Activated CD4-positive, alpha-beta T cell treated with anti-CD3 and anti-CD28 coated beads for 4 hours (primary cell): ENCODE results near the gene TFCP2L1.

Experiments
- DNase-seq, 2 donors: peaks; one replicate each; pipeline ENCODE4 v3.0.0-alpha.2; 2020

TFCP2L1 gene

DNA sequence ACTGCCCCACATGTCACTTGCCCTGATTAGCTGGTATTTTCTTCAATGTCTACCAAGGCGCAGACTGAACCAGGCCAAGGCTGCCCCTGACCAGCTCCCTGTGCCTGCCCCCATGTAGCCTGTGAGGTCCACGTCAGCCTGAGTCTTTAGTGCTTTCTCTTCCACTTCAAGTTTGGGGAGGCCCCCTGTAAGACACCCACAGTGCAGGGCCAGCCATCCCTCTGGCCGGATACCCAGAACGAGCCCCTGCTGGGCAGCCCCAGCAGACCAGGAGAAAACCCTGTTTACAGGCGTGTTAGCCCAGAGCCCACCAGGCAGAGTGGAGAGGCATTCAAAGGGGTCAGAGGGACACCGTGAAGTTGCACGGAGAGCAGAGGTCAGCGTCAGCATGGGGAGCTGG is 92.4 kb downstream of the TFCP2L1 start:
- no peak for DNase-seq

DNA sequence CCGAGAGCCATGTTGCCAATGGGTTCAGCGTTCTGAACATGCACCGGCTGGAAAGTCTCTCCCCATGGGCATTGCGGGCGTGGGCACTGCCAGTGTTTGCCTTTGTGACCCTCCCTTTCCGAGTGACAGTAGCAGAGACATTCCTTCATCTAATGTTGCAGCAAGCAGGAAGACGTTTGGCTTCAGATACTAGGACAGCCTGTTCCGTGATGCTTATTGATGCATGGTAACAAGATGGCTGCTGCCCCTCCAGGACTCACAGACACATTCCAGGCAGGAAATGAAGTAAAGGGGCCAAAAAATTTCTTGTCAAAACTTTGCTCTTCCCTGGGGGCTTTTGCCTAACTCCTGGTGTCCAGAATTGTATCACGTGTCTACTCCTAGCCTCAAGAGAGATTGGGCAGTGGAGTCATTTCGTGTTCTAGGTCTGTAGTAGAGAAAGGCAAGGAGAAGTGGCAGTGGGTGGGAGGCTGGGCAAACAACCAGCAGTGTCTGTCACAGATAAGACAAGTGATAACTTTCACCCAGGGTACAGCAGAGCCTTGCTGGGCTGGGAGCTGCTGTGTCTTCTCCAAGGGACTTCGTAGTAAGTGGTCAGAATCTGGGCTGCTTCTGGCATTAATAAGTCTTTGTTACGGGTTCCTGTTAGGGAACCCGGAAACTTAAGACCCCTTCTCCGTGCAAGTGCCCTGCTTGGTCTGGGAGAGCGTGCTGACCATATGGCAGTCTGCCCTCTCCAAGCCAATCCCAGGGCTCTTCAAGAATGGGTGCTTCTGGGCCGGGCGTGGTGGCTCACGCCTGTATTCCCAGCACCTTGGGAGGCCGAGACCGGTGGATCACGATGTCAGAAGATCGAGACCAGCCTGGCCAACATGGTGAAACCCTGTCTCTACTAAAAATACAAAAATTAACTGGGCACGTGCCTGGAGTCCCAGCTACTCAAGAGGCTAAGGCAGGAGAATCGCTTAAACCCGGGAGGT is 93.5 kb downstream of the TFCP2L1 start:
- DNase-seq: no peak

DNA sequence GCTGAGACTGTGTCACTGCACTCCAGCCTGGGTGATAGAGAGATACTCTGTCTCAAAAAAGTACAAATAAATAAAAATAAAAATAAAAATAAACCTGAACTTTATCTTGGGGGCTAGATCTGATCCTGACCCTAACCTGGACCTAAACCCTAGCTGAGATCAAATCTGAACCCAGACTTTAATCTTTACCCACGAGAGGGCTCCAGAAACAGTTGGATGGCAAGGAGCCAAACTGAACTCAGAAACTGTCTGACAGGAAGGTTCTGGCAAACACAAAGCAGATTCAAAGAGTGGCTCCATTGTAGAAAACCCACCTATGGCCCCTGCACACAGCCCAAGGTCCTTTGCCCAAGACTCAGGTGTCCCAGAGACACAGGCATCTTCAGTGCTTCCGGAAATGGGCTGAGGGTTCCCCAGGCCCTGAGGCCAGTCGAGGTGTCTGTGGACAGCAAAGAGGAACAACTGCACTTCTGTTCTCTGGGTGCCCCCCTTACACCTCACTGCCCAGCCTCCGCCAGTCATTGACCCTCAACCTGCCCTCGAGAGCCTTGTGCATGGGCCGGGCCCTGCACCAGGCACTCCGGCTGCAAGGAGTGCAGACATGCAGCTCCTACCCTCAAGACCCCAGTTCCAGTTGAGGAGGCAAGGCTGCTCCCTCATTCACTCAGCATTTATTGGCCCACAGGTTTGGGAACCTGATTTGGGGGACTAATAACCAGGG is 95.2 kb downstream of the TFCP2L1 start:
- no peak for DNase-seq

DNA sequence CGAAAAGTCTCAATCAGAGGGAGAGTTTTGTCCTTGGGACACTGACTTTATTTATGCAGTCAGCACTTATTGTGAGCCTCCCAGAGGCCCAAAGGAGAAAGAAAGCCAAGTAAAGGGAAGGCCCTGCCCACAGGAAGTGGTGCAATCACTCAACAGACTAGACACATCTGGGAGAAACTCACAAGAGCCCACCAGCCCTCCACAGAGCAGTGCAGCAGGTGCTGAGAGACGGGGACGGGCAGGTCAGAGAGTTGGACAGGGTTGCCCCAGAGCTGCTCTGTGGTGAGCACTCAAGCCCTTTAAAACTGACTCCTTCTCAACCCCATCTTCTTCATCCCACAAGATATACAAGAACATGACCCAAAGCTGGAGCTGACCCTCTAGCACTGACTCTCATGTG is 96.0 kb downstream of the TFCP2L1 start:
- no peak for DNase-seq

DNA sequence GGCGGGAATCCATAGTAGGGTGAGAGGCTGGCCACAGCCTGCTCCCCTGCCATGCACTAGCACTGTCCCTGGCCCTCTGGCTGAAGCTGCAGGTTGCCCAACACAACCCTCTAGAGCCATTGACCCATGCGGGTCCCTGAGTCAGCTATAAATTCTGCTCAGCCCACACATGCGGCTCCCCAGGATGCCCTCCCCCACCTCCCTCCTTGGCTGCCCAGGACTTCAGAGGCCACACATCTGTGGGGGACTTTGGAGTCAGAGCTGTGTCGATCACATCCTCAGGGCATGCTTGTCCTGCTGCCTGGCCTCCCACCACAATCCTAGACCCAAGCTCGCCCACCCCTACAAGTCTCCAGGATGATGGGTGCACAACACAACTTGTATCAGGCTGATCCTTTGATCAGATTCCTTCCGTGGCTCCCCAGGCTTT is 97.0 kb downstream of the TFCP2L1 start:
- no peak for DNase-seq

DNA sequence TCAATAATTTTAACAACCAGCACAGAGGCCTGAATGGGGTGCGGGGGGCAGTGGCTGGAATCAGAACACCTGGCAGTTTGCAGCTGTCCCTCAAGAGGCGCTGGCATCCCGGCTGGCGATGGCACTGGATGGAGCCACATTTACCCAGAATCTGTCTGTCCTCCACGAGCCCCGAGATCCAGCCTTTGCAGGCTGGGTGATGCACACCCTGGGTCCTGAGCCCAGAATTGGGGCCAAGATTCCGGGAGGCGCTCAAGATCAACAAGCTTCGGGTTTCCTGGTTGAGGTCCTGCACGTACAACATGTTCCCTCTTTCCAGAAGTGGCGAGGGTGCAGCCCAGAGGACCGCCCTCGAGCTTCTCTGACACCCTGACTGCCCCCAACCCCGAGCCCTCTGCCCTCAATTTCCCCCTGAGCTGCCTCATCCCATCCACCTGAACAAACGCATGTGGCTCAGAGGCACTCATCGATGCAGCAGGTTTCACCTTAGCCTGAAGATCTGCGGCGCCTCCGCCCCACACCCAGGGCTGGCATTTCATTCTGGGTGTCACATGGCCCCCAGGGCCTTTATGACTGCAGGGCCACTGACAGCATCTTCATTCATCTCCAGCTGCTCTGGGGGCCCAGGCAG is 97.5 kb downstream of the TFCP2L1 start:
- DNase-seq: no peak

DNA sequence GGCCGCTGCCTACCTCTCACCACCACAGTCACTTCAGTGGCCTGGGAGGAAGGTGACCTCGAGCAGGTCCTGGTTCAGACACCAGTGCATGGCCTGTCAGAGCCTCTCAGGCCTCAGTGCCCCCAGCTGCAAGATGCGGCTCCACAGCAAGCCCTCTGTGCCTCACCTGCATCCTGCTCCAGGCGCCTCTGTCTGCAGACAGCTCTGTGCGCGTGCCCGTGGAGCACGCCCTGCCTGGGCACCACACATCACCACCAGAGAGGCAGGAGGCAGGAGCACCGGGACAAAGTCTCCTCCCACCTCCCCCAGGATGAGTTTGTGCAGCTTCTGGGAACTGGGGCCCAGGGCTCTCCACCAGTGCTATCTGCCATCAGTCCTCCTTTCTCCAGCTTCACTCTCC is 98.7 kb downstream of the TFCP2L1 start:
- DNase-seq: no peak

DNA sequence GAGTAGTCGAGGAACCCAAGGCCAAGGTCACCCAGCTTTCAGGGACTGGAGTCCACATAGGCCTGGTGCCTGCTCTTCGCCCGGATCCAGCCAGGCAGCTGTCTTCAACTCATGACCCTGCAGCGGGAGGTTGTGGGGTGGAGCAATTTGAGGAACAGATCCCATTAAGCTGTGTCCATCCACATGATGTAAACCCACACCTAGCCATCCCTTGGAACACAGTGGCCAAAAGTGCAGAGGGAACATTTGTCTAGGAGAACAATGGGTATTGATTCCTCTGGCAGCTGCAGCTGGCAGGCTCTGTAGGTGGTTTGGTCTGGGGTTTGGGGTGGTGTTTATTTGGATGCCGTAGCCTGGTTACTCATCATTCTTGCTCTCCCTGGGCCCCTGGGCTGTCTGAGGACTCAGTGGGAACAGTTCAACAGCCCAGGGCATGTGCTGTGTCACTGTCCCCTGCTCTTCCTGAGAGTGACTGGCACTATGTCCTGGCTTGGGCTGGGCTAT is 99.4 kb downstream of the TFCP2L1 start:
- no peak for DNase-seq

DNA sequence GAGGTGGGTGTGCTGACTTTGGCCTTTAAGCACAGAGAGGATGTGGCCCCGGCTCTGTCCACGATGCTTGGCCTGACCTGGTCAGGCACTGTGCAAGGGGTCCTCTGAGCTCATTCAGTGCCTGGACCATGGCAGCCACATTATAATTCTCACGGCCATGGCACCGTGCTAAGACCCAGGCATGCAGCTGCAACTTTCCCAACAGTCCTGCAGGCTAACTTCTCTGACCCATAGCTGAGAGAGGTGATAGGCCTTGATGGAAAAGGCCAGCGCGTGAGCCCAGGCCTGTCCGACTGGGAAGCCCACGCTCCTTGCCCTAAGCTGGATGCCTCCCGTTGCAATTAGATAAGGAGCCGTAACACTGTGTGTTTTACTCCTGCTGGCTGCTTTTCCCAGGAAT is 99.9 kb downstream of the TFCP2L1 start:
- DNase-seq: no peak

DNA sequence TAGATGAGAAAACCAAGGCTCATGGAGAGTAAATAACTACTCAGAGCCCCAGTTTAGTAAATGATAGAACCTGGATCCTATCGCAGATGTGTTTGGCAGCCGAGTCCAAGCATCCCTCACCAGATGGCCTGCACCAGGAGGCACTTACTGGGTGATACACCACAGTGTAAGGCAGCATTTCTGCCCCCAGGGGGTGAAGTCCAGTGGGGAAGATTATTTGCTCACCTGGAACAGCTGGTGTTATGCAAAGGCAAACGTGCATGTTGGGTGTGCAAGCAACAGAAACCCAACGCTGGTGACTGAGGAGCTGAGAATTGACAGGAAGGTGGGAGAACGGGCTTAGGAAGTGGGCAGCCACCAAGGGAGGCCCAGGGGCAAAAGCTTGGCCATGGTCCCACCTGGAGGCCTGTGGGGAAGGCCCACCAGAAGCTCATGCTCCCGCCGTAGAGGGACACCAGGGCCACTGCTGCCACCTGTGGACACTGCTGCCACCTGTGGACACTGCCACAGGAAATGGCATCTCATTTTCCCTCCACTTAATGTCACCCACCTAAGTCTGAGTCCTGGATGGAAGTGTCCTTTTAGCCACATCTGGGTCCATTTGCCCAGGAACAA is 100.6 kb downstream of the TFCP2L1 start:
- no peak for DNase-seq

DNA sequence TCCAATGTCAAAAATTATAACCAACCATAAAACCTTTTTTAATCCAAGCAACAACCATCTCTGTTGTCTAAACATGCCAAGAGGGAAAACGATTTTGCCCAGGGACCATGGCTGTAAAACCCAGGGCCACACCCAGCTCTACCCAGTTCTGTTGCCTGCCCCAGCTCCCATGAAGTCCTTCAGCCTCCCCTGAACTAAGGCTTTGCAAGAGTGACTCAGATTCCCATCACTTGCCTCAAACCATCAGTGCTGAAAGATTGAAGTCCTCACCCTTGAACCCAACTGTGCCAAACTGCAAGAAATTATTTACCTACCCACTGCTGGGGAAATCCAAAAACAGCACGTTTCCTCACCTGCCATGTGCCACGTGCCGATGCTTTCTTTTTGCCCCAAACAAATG is 102.5 kb downstream of the TFCP2L1 start:
- DNase-seq: no peak

DNA sequence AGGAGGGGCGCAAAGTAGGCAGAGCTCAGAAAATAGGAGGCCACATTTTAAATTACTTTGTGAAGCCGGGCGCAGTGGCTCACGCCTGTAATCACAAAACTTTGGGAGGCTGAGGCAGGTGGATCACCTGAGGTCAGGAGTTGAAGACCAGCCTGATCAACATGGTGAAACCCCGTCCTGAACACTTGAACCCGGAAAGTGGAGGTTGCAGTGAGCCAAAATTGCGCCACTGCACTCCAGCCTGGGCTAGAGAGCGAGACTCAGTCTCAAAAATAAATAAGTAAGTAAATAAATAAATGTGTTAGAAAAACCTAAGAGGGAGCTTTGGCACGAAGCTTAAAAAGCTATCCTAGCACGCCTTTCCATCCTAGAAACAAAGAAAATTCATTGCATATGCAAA is 105.5 kb downstream of the TFCP2L1 start:
- DNase-seq: no peak

DNA sequence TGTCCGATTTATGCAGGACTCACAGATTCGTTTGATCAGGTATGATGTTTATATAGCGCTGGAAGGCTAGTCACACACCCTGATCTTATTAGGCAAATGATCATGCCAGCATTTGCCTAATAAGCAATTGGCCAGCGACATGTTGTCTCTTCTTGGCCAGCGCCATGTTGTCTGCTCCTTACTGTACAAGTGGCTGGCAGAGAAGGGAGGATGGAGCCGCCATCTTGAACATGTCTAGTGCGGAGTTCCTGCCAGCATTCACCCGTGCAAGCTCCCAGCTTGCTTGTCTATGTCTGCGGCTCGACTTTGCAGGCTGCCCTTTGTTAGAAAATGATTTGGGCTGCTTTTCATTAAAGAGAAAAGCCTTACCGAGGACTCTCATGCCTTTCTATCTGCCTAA is 106.3 kb downstream of the TFCP2L1 start:
- no peak for DNase-seq

DNA sequence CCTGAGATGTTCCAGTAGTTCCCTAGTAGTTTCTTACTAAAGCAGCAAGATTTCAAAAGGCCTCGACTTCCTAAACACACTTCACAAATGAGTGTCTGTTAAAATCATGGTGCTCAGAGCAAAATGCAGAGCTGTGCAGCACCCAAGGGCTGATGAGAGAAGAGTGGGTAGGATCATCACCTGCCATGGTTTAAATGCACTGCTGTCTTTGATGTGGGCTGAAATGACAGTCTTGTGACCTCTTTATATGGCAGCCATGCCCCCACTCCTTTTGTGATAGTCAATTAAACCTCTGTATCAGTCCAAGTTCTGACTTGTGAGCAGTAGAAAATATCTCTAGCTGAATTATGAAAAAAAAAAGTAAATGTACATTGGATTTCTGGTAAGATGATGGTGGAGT is 107.1 kb downstream of the TFCP2L1 start:
- no peak for DNase-seq

DNA sequence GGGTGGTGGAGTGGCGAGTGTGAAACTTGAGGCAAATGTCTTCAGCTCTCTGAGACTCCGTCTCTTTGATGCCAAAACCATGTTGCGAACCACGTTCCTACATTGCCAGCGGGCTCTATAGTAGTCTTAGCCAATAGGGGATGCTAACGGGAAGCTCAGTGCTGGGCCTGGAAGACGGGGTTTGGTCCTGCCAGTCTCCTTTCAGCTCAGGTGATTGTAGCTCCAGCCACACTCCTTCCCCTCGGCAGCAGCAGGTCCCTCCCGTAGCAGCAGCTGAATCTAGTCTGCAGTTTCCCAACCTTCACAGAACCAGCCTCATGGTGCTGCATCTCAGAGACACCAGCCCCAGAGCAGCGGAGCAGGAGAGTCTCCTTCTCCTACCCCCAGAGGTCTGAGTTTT is 109.7 kb downstream of the TFCP2L1 start:
- no peak for DNase-seq

DNA sequence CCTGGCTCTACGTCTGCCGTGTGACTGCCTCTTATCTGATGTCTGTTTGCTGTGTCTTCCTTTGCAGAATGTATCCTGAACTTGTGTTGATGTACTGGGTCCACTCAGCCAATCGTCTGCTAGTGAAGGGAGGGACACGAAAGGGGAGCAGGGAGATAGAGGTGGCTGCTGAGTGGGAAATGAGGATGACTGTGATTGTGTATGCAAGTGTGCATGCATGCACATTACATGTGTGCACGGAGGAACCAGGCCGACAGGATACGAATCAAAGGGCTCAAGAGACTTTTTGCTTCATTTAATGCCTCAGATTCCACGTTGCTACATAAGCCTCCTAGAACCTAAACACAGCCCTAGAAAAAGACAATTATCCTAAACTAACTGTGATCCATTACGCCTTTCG is 111.2 kb downstream of the TFCP2L1 start:
- no peak for DNase-seq

DNA sequence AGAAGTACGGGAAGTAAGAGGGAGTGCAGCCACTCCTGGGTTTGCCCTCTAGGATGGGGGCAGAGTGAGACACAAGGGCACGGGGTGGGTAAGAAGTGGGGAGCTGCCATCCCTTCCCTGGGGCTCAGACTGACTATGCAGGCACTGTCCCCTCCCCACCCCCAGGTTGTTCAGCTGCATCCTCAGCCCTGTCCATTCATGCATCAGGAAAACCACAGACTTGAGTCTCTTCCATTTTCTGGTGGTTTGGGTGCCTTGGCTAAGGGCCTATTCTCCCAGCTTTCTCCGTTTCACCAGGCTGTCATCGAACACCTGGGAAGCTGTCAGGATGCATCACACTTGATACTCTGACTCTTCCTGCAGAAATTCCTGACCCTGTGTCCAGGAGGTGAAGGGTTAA is 111.9 kb downstream of the TFCP2L1 start:
- no peak for DNase-seq

DNA sequence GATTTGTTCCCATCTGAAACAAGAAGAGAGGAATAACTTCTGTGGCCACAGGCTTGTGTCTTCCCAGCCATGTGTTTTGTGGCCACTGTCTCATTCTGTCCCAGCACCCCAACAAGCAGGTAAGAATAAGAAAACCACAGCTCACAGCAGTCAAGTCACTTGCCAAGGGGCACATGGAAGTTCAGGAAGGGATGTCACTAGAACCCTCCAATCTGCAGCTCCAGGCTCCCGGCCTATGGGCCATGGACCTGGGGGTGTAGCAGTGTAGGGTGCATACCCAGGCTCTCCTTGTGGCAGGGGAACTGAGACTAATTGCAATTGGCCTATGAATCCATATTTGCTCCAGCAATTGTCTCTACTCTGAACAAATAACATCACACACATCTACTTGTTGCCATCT is 112.5 kb downstream of the TFCP2L1 start:
- DNase-seq: no peak

DNA sequence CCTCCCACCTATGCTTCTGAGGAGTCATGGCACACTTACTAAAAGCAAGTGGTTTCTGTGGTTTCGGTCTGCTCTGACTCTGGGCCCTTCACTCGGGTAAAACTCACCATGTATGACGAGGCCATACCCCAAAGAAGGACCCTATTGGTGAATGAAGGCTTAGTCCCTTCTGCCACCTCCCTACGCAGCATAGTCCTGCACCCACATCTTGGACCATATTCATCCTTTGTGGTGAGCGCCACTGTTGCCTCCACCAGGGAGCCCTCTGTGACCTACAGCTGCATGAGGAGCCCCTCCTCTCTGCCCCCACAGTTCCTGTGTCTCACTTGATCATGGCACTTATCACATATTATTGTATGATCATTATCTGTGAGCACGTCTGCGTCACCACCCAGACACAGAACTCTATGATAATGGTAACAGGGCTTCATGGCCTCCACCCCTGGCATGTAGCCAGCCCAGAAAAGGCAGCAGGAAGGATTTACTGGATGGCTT is 113.3 kb downstream of the TFCP2L1 start:
- no peak for DNase-seq

DNA sequence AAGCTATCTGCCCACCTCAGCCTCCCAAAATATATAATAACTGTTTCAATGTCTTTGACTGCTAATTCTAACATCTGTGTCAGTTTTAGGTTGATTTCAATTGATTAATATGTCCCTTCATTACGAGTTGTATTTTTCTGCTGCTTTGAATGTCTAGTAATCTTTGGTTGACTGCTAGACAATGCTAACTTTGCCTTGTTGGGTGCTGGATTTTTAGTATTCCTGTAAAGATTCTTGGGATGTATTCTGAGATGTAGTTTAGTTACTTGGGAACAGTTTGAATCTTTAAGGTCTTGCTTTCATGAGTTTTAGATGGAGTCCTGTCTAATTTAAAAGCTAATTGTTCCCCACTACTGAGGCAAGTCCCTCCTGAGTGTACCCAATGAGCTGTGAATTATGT is 114.4 kb downstream of the TFCP2L1 start:
- no peak for DNase-seq

DNA sequence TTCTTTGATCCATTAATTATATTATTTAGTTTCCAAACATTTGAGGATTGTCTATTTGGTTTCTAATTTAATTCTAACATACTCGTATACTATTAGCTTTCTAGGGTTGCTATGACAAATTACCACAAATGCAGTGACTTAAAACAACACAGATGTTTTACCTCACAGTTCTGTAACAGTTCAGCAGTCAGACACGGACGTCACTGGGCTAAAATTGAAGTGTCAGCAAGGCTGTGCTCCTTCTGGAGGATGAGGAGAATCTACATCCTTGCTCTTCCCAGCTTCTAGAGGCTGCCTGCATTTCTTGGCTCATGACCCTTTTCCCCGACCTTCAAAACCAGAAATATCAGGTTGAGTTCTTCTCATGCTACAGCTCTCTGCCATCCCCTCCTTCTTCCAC is 117.6 kb downstream of the TFCP2L1 start:
- DNase-seq: no peak
